Hepatocyte (in vitro differentiated cells): Measurements from ENCODE around the gene DRAXIN. TPM values are rescaled to one million over a fixed set of nuclear protein-coding genes. Genes with fewer than 3 reads are reported as not detected.

Source experiments
- DNase-seq: peaks from one replicate; pipeline ENCODE4 v3.0.0-alpha.2; 2016; ENCODE audit warnings: low spot score
- H2AFZ ChIP-seq: fragments of 200-600 bp; sonication (generic); 2 replicates; pipeline ENCODE4 v1.6.0; 2016; ENCODE audit warnings: antibody characterized with exemption, mild to moderate bottlenecking
- H3K27ac ChIP-seq: fragments of 200-600 bp; sonication (generic); 2 replicates; pipeline ENCODE4 v1.5.1; 2016; ENCODE audit warnings: mild to moderate bottlenecking
- H3K27me3 ChIP-seq: fragments of 200-600 bp; sonication (generic); 2 replicates; pipeline ENCODE4 v1.6.1; 2016
- H3K36me3 ChIP-seq: fragments of 200-600 bp; sonication (generic); replicated peaks from 2 replicates; pipeline ENCODE4 v1.5.1; 2016; ENCODE audit warnings: low read depth; ENCODE audit not compliant: insufficient read depth
- H3K4me1 ChIP-seq: fragments of 200-600 bp; sonication (generic); 2 replicates; pipeline ENCODE4 v1.5.1; 2016; ENCODE audit warnings: mild to moderate bottlenecking, moderate library complexity; ENCODE audit not compliant: insufficient read depth
- H3K4me2 ChIP-seq: fragments of 200-600 bp; sonication (generic); 2 replicates; pipeline ENCODE4 v1.6.0; 2016
- H3K4me3 ChIP-seq: fragments of 200-600 bp; sonication (generic); 2 replicates; pipeline ENCODE4 v1.5.1; 2016; ENCODE audit warnings: mild to moderate bottlenecking
- H3K79me2 ChIP-seq: fragments of 200-600 bp; sonication (generic); 2 replicates; pipeline ENCODE4 v1.6.0; 2017; ENCODE audit warnings: mild to moderate bottlenecking
- H3K9me2 ChIP-seq: fragments of 200-600 bp; sonication (generic); replicated peaks from 2 replicates; pipeline ENCODE4 v1.6.0; 2017; ENCODE audit warnings: mild to moderate bottlenecking; ENCODE audit not compliant: insufficient read depth
- H3K9me3 ChIP-seq: fragments of 200-600 bp; sonication (generic); 2 replicates; pipeline ENCODE4 v1.5.1; 2016; ENCODE audit warnings: low read depth, mild to moderate bottlenecking
- H4K20me1 ChIP-seq: fragments of 200-600 bp; sonication (generic); 2 replicates; pipeline ENCODE4 v1.6.0; 2016; ENCODE audit warnings: mild to moderate bottlenecking; ENCODE audit not compliant: insufficient read depth, poor library complexity, severe bottlenecking
- CTCF ChIP-seq: fragments of 200-600 bp; sonication (generic); IDR thresholded peaks from 2 replicates; pipeline ENCODE4 v1.5.1; 2016; ENCODE audit warnings: antibody characterized with exemption, mild to moderate bottlenecking; ENCODE audit not compliant: poor library complexity
- EZH2 ChIP-seq: fragments of 200-600 bp; sonication (generic); IDR thresholded peaks from 2 replicates; pipeline ENCODE4 v1.6.1; 2016; ENCODE audit warnings: antibody characterized with exemption, mild to moderate bottlenecking, borderline replicate concordance
- EZH2phosphoT487 ChIP-seq: fragments of 200-600 bp; sonication (generic); IDR thresholded peaks from one replicate; pipeline ENCODE4 v1.6.1; 2018; ENCODE audit warnings: antibody characterized with exemption, mild to moderate bottlenecking, low read depth, moderate library complexity; ENCODE audit not compliant: unreplicated experiment, severe bottlenecking
- WGBS: methylation state at CpG from one replicate; pipeline ENCODE4 v1.1.6; 2016; ENCODE audit warnings: low lambda C conversion rate; ENCODE audit errors: missing lambda C conversion rate; 5-methylcytosine and 5-hydroxymethylcytosine counted together
- polyA plus RNA-seq: library from polyadenylated mRNA; unstranded; fragments of >200 nt; fragmentation: Nextera tagmentation; extraction: Ambion mirVana; gene quantifications from 2 replicates; pipeline ENCODE4 v1.2.1, GENCODE V29; 2016
- total RNA-seq: library from RNA; depleted of rRNA; stranded (reverse); fragments of >200 nt; gene quantifications from 2 replicates; pipeline ENCODE4 v1.2.3, GENCODE V29; 2014

Gene DRAXIN
- total and polyA plus RNA-seq, 2 experiments from 2014 or later, result 0.60 TPM; not detected in 1

GRCh38 chr1:11673089-11673769, 18.3 kb upstream of the DRAXIN start:
- Histone ChIP-seq H3K36me3 (no peaks in the 10 kb centered on the region), H3K9me3 (no peaks in the 10 kb centered on the region), H2AFZ (no peak overlapping the region), H3K27me3 (no peaks in the 10 kb centered on the region), H3K27ac (no peak overlapping the region), H3K4me2 (no peak overlapping the region), H3K79me2 (no peaks in the 10 kb centered on the region), H4K20me1 (no peaks in the 10 kb centered on the region), H3K4me3 (no peak overlapping the region), H3K9me2 (no peaks in the 10 kb centered on the region), H3K4me1 (peaks cover 6% of the 10 kb centered on the region)
- DNase-seq, result no peak
- TF ChIP-seq CTCF (no peak), EZH2 (no peak), EZH2phosphoT487 (no peak)
- WGBS, result 93% methylated on average over 13 of the region's 14 CpGs

GRCh38 chr1:11674488-11674887, 17.0 kb upstream of the DRAXIN start:
- no peaks in the 10 kb centered on the region for H3K9me3 ChIP-seq
- WGBS, result 96% methylated on average over 14 of the region's 14 CpGs
- no peak overlapping the region for H3K27ac ChIP-seq
- H3K9me2 ChIP-seq, result no peaks in the 10 kb centered on the region
- H3K4me3 ChIP-seq, result no peak overlapping the region
- no peaks in the 10 kb centered on the region for H3K27me3 ChIP-seq
- peaks cover 6% of the 10 kb centered on the region for H3K4me1 ChIP-seq
- no peak overlapping the region for H2AFZ ChIP-seq
- no peak for DNase-seq
- H4K20me1 ChIP-seq, result no peaks in the 10 kb centered on the region
- no peak overlapping the region for H3K4me2 ChIP-seq
- no peaks in the 10 kb centered on the region for H3K79me2 ChIP-seq
- TF ChIP-seq CTCF (no peak), EZH2 (no peak), EZH2phosphoT487 (no peak)
- no peaks in the 10 kb centered on the region for H3K36me3 ChIP-seq

GRCh38 chr1:11675325-11675724, 16.2 kb upstream of the DRAXIN start:
- Histone ChIP-seq H4K20me1 (no peaks in the 10 kb centered on the region), H2AFZ (no peak overlapping the region), H3K9me2 (no peaks in the 10 kb centered on the region), H3K27me3 (no peaks in the 10 kb centered on the region), H3K79me2 (peaks cover 3% of the 10 kb centered on the region), H3K4me2 (no peak overlapping the region), H3K4me3 (no peak overlapping the region), H3K36me3 (no peaks in the 10 kb centered on the region), H3K9me3 (no peaks in the 10 kb centered on the region), H3K27ac (no peak overlapping the region), H3K4me1 (peaks cover 6% of the 10 kb centered on the region)
- DNase-seq, result no peak
- TF ChIP-seq EZH2 (no peak), EZH2phosphoT487 (no peak), CTCF (no peak)
- 98% methylated on average over 10 of the region's 10 CpGs for WGBS
